Suprapubic skin (tissue), 4 donors: ENCODE measurements around the gene MSX1. TPM values are rescaled to one million over a fixed set of nuclear protein-coding genes. Genes with fewer than 3 reads are reported as not detected.

Experiments
- DNase-seq, 2 donors: peaks; one replicate each; pipeline ENCODE4 v3.0.0-alpha.2; 2019; ENCODE audit warnings: low spot score in 2 of 2
- H3K27ac ChIP-seq: fragments of 200-600 bp; sonication (generic); one replicate; pipeline ENCODE4 v1.5.1; 2019
- H3K27me3 ChIP-seq: fragments of 200-600 bp; sonication (generic); one replicate; pipeline ENCODE4 v1.5.1; 2019
- H3K36me3 ChIP-seq: fragments of 200-600 bp; sonication (generic); one replicate; pipeline ENCODE4 v1.5.1; 2019
- H3K4me1 ChIP-seq: fragments of 200-600 bp; sonication (generic); one replicate; pipeline ENCODE4 v1.5.1; 2019
- H3K4me3 ChIP-seq: fragments of 200-600 bp; sonication (generic); one replicate; pipeline ENCODE4 v1.5.1; 2019; ENCODE audit warnings: mild to moderate bottlenecking
- H3K9me3 ChIP-seq: fragments of 200-600 bp; sonication (generic); one replicate; pipeline ENCODE4 v1.5.1; 2019
- EP300 ChIP-seq: sonication (generic); formaldehyde crosslinking; IDR thresholded peaks from one replicate; pipeline ENCODE4 v1.6.1; 2017; ENCODE audit warnings: antibody characterized with exemption
- POLR2A ChIP-seq, 2 donors: fragments of 450-650 bp; IDR thresholded peaks; one replicate each; pipeline ENCODE4 v1.6.1; 2017; ENCODE audit warnings: antibody characterized with exemption in 2 of 2, mild to moderate bottlenecking in 2 of 2, moderate library complexity in 2 of 2
- POLR2AphosphoS5 ChIP-seq, 3 donors: sonication (generic); formaldehyde crosslinking; IDR thresholded peaks; one replicate each; pipeline ENCODE4 v1.6.1; 2017; ENCODE audit warnings: antibody characterized with exemption in 3 of 3
- WGBS: methylation state at CpG from one replicate; pipeline ENCODE4 v1.1.5; 2018; 5-methylcytosine and 5-hydroxymethylcytosine counted together
- total RNA-seq, 4 donors: library from RNA; depleted of rRNA; stranded (reverse); fragments of >200 nt; gene quantifications; one replicate each; pipeline ENCODE4 v1.1.0, GENCODE V29; 2016
- TF ChIP-seq, protein P1 (sequence below), 2 donors: fragments of 200-600 bp in 1 of 2; fragments of 450-650 bp in 1 of 2; sonication (generic) in 1 of 2; IDR thresholded peaks; one replicate each; pipeline ENCODE4 v1.5.1; 2016 to 2019; ENCODE audit warnings: antibody characterized with exemption in 2 of 2, mild to moderate bottlenecking in 1 of 2, moderate library complexity in 1 of 2

Gene MSX1
- total RNA-seq, 4 donors from 2014 or later: 2.0 to 7.2 (median 4.9) TPM

DNA sequence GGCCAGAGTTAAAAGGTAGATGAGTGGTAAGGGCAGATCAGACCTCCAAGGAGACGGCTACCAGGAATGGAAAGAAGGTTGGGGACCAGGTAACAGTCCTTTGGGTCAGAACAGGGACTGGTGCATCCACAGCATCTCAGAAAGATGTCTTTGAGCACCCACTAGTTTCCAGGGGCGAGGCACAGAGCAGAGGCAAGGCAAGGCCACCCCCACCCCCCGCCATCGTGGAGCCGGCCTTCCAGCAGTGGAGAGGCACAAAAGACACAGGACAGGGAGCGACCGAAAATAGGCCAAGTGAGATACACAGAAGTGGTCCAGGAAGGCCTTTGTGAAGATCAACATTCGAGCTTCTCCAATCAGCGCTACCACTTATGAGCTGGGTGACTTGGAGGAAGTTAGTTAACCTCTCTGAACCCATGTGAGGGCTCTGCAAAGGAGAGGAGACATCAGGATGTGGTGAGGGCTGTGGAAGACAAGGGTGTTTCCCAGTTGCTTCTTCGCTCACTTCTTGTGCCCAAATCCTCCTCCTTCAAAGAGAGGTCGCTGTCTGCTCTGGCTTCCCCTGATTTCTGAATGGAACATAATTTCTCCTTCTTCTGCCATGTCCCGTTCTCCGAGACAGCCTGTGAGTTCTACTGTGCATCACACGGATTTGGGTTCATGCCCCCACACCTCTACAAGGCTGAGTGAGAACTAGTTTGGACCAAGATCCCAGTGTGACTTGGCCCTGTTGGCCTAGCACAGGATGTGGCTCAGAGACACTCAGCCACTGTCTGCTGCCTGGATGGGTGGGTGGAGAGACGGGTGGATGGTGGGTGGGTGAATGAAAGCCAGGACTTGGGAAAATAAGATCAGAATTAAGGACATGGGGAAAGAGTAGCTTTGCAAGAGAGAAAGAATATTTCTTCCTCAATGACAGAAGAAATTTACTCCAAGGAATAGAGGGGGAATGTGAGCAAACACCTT is 16.7 kb upstream of the MSX1 start:
- H3K9me3 ChIP-seq: no peaks in the 10 kb centered on the region
- DNase-seq: peak in 1 of 2 donors; percentile 75
- H3K4me3 ChIP-seq: no peak overlapping the region
- no peak overlapping the region for H3K27ac ChIP-seq
- WGBS: 92% methylated on average over 15 of the region's 15 CpGs
- peaks cover 42% of the 10 kb centered on the region for H3K27me3 ChIP-seq
- H3K36me3 ChIP-seq: no peaks in the 10 kb centered on the region
- no peak for TF ChIP-seq EP300
- TF ChIP-seq POLR2AphosphoS5 (IDR thresholded peaks at IDR 0.05): no peak
- TF ChIP-seq, protein P1, sequence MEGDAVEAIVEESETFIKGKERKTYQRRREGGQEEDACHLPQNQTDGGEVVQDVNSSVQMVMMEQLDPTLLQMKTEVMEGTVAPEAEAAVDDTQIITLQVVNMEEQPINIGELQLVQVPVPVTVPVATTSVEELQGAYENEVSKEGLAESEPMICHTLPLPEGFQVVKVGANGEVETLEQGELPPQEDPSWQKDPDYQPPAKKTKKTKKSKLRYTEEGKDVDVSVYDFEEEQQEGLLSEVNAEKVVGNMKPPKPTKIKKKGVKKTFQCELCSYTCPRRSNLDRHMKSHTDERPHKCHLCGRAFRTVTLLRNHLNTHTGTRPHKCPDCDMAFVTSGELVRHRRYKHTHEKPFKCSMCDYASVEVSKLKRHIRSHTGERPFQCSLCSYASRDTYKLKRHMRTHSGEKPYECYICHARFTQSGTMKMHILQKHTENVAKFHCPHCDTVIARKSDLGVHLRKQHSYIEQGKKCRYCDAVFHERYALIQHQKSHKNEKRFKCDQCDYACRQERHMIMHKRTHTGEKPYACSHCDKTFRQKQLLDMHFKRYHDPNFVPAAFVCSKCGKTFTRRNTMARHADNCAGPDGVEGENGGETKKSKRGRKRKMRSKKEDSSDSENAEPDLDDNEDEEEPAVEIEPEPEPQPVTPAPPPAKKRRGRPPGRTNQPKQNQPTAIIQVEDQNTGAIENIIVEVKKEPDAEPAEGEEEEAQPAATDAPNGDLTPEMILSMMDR (IDR thresholded peaks at IDR 0.05): no peak
- TF ChIP-seq POLR2A (IDR thresholded peaks at IDR 0.05): no peak
- H3K4me1 ChIP-seq: no peaks in the 10 kb centered on the region

DNA sequence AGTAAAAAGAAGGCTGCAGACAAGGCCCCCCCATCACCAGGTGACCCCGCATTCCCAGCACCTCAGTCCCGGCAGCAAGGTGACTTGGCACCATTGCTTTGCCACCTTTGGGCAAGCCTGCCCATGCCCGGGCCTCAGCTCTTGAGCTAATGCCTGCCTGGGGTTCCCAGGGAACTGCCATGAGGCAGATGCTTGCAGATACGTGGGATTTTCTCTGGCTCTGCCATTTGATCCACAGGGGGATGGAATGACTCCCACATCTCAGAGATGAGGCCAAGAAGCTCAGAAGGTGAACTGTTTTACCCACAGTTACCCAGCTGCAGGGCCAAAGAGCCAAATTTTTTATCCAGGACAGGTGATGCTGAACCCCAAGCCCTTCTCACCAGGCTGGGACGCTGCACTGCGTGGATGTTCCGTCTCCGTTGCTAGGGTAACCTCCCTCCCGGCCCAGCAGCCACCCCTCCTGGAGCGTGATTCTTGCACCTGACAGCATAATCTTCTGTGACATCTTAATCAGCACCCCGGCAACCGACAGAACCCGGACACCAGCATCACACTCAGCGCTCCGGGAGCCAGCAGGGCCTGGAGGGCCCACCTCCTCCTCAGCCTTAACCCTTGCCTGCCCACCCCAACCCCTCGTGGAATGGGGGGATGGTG is 15.7 kb upstream of the MSX1 start:
- TF ChIP-seq, protein P1 (IDR thresholded peaks at IDR 0.05): no peak
- TF ChIP-seq EP300: no peak
- no peak for TF ChIP-seq POLR2A (IDR thresholded peaks at IDR 0.05)
- no peak for TF ChIP-seq POLR2AphosphoS5 (IDR thresholded peaks at IDR 0.05)
- WGBS: 35% methylated on average over 15 of the region's 16 CpGs
- Histone ChIP-seq H3K4me1 (no peaks in the 10 kb centered on the region), H3K9me3 (no peaks in the 10 kb centered on the region), H3K27ac (no peak overlapping the region), H3K27me3 (peaks cover 48% of the 10 kb centered on the region), H3K4me3 (no peak overlapping the region), H3K36me3 (no peaks in the 10 kb centered on the region)
- peak in 1 of 2 donors; percentile 68 for DNase-seq

DNA sequence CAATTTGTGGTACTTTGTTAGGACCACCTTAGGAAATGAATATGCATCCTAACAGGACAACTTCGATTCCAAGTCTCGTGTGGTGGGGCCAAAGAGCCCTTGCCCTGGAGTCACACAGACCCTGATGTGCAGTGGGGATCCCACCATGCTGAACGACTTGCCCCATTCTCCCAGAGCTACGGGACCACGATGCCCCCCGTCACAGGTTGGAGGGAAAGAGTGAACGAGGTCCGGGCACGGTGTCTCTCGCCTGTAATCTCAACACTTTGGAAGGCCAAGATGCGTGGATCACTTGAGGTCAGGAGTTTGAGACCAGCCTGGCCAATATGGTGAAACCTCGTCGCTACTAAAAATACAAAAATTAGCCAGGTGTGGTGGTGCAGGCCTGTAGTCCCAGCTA is 14.4 kb upstream of the MSX1 start:
- H3K36me3 ChIP-seq: no peaks in the 10 kb centered on the region
- peaks cover 56% of the 10 kb centered on the region for H3K27me3 ChIP-seq
- no peaks in the 10 kb centered on the region for H3K9me3 ChIP-seq
- no peak overlapping the region for H3K27ac ChIP-seq
- no peak overlapping the region for H3K4me3 ChIP-seq
- no peaks in the 10 kb centered on the region for H3K4me1 ChIP-seq
- WGBS: 88% methylated on average over 13 of the region's 13 CpGs
- DNase-seq: peak in 1 of 2 donors; percentile 47
- TF ChIP-seq, protein P1 (IDR thresholded peaks at IDR 0.05): no peak
- TF ChIP-seq POLR2A (IDR thresholded peaks at IDR 0.05): no peak
- no peak for TF ChIP-seq POLR2AphosphoS5 (IDR thresholded peaks at IDR 0.05)
- no peak for TF ChIP-seq EP300

DNA sequence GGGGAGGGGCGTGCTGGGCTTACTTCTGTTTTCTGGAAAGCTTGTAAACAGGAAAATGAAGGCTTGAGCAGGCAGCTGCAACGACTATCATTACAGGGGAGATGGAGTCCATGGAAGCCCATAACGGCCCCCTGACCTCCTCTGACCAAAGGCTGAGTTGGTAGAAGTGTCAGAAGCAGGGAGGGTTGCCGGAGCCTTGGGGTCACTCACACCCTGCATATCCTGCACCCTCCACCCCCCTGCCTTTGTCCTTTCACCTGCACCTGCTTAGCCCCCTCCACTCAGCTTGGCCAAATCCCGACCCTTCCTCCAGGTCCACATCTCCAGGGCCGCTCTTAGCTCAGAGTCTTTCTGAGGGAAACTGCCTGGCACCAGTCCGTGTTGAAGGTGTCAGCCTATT is 12.5 kb upstream of the MSX1 start:
- no peak overlapping the region for H3K27ac ChIP-seq
- H3K36me3 ChIP-seq: no peaks in the 10 kb centered on the region
- H3K4me3 ChIP-seq: no peak overlapping the region
- no peaks in the 10 kb centered on the region for H3K9me3 ChIP-seq
- peaks cover 65% of the 10 kb centered on the region for H3K27me3 ChIP-seq
- H3K4me1 ChIP-seq: no peaks in the 10 kb centered on the region
- WGBS: 58% methylated on average over 6 of the region's 7 CpGs
- TF ChIP-seq POLR2AphosphoS5 (IDR thresholded peaks at IDR 0.05) (no peak), POLR2A (IDR thresholded peaks at IDR 0.05) (no peak), EP300 (no peak)
- TF ChIP-seq, protein P1 (IDR thresholded peaks at IDR 0.05): no peak
- DNase-seq: peak in 1 of 2 donors; percentile 44

GRCh38 chr4:4848540-4848939 is 10.9 kb upstream of the MSX1 start:
- TF ChIP-seq EP300 (no peak), POLR2A (IDR thresholded peaks at IDR 0.05) (no peak), POLR2AphosphoS5 (IDR thresholded peaks at IDR 0.05) (no peak)
- TF ChIP-seq, protein P1 (IDR thresholded peaks at IDR 0.05): no peak
- Histone ChIP-seq H3K4me3 (no peak overlapping the region), H3K27me3 (peaks cover 78% of the 10 kb centered on the region)

More at GRCh38 chr4:4848540-4848939, 10.9 kb upstream of the MSX1 start:
- H3K27ac ChIP-seq: no peak overlapping the region
- peaks cover 14% of the 10 kb centered on the region for H3K4me1 ChIP-seq
- no peaks in the 10 kb centered on the region for H3K9me3 ChIP-seq
- peak; percentile 33 to 52 for DNase-seq
- H3K36me3 ChIP-seq: no peaks in the 10 kb centered on the region
- 78% methylated on average over 6 of the region's 8 CpGs for WGBS
